GM12878 (cell line): Measurements from ENCODE around the gene PPP1R14D. TPM values are rescaled to one million over a fixed set of nuclear protein-coding genes. Genes with fewer than 3 reads are reported as not detected.

Experiments used
- BACH1 ChIP-seq: fragments of 450-650 bp; IDR thresholded peaks from 2 replicates; pipeline ENCODE4 v1.6.1; 2017; ENCODE audit warnings: mild to moderate bottlenecking, borderline replicate concordance
- BCL11A ChIP-seq: IDR thresholded peaks from 2 replicates; pipeline ENCODE4 v1.6.1; 2011; ENCODE audit warnings: low read depth, low read length
- BHLHE40 ChIP-seq, 2 experiments: fragments of 450-650 bp in 1 of 2; IDR thresholded peaks; 2 replicates each; pipeline ENCODE4 v1.6.1; 2011 to 2017; ENCODE audit warnings: low read depth in 2 of 2, borderline replicate concordance in 1 of 2, improper control_type of control experiment in 1 of 2, low read length in 1 of 2, mild to moderate bottlenecking in 1 of 2
- CEBPB ChIP-seq, 2 experiments: fragments of 150-350 bp in 1 of 2; IDR thresholded peaks; 2 replicates each; pipeline ENCODE4 v1.6.1; 2012 to 2014; ENCODE audit warnings: low read depth in 2 of 2, low read length in 2 of 2, borderline replicate concordance in 1 of 2, inconsistent platforms in 1 of 2
- HDGF ChIP-seq: fragments of 450-650 bp; IDR thresholded peaks from 2 replicates; pipeline ENCODE4 v1.6.1; 2016; ENCODE audit warnings: antibody characterized with exemption
- MXI1 ChIP-seq: fragments of 150-350 bp; IDR thresholded peaks from 2 replicates; pipeline ENCODE4 v1.6.1; 2011; ENCODE audit warnings: low read depth, mild to moderate bottlenecking, inconsistent platforms, low read length, improper control_type of control experiment
- NFXL1 ChIP-seq: fragments of 450-650 bp; IDR thresholded peaks from 2 replicates; pipeline ENCODE4 v1.6.1; 2017; ENCODE audit warnings: antibody characterized with exemption, mild to moderate bottlenecking, borderline replicate concordance
- NFYA ChIP-seq: IDR thresholded peaks from 2 replicates; pipeline ENCODE4 v1.6.1; 2011; ENCODE audit warnings: low read depth, mild to moderate bottlenecking, low read length, improper control_type of control experiment, borderline replicate concordance
- NRF1 ChIP-seq: conservative IDR thresholded peaks from 2 replicates; pipeline ENCODE4 v1.6.1; 2011; ENCODE audit warnings: mild to moderate bottlenecking, low read depth, low read length, improper control_type of control experiment
- RB1 ChIP-seq: fragments of 450-650 bp; formaldehyde crosslinking; IDR thresholded peaks from 2 replicates; pipeline ENCODE4 v1.6.1; 2017; ENCODE audit warnings: mild to moderate bottlenecking, borderline replicate concordance
- RFX5 ChIP-seq: IDR thresholded peaks from 2 replicates; pipeline ENCODE4 v1.6.1; 2011; ENCODE audit warnings: low read depth, low read length, improper control_type of control experiment
- SPI1 ChIP-seq: IDR thresholded peaks from 2 replicates; pipeline ENCODE4 v1.6.1; 2011; ENCODE audit warnings: low read depth, mild to moderate bottlenecking, low read length, moderate library complexity, borderline replicate concordance; ENCODE audit not compliant: insufficient read depth
- ZBED1 ChIP-seq: IDR thresholded peaks from 2 replicates; pipeline ENCODE4 v1.6.1; 2016; ENCODE audit warnings: borderline replicate concordance
- ZNF687 ChIP-seq: fragments of 450-650 bp; IDR thresholded peaks from 2 replicates; pipeline ENCODE4 v1.6.1; 2017; ENCODE audit warnings: mild to moderate bottlenecking, moderate library complexity
- polyA plus RNA-seq, 11 experiments: library from polyadenylated mRNA; depleted of rRNA in 4 of 11; unstranded in 6 of 11; stranded (reverse) in 5 of 11; fragments of >200 nt; fragmentation: Nextera tagmentation in 4 of 11; fragmentation: Illumina TruSeq in 1 of 11; extraction: Ambion mirVana in 4 of 11; extraction: Trizol in 1 of 11; gene quantifications; 1 replicate in 1 of 11; 2 replicates in 10 of 11; pipeline versions ENCODE4 v1.2.1 to v1.2.3, GENCODE V29; 2011 to 2016; ENCODE audit warnings: inconsistent platforms in 2 of 11, missing spikeins in 2 of 11, low read depth in 1 of 11
- total RNA-seq, 4 experiments: library from RNA; depleted of rRNA in 3 of 4; stranded (reverse); fragments of >200 nt in 3 of 4; fragmentation: Illumina TruSeq in 1 of 4; extraction: Trizol in 1 of 4; gene quantifications; 2 replicates each; pipeline versions ENCODE4 v1.2.1 to v1.2.3, GENCODE V29; 2013 to 2021
- TF ChIP-seq, protein P1 (sequence below): fragments of 450-650 bp; IDR thresholded peaks from 2 replicates; pipeline ENCODE4 v1.6.1; 2017; ENCODE audit warnings: mild to moderate bottlenecking
- TF ChIP-seq, protein P2 (sequence below): fragments of 450-650 bp; conservative IDR thresholded peaks from 2 replicates; pipeline ENCODE4 v1.6.1; 2017; ENCODE audit warnings: mild to moderate bottlenecking, moderate library complexity
- TF ChIP-seq, protein P3 (sequence below): fragments of 450-650 bp; IDR thresholded peaks from 2 replicates; pipeline ENCODE4 v1.6.1; 2017; ENCODE audit warnings: antibody characterized with exemption, mild to moderate bottlenecking, moderate library complexity

Gene PPP1R14D
- total and polyA plus RNA-seq, 10 of the 15 experiments (the other 5 are each of a cell fraction or from before 2014, with no cell fraction given), result 0.10 TPM; not detected in 9

DNA sequence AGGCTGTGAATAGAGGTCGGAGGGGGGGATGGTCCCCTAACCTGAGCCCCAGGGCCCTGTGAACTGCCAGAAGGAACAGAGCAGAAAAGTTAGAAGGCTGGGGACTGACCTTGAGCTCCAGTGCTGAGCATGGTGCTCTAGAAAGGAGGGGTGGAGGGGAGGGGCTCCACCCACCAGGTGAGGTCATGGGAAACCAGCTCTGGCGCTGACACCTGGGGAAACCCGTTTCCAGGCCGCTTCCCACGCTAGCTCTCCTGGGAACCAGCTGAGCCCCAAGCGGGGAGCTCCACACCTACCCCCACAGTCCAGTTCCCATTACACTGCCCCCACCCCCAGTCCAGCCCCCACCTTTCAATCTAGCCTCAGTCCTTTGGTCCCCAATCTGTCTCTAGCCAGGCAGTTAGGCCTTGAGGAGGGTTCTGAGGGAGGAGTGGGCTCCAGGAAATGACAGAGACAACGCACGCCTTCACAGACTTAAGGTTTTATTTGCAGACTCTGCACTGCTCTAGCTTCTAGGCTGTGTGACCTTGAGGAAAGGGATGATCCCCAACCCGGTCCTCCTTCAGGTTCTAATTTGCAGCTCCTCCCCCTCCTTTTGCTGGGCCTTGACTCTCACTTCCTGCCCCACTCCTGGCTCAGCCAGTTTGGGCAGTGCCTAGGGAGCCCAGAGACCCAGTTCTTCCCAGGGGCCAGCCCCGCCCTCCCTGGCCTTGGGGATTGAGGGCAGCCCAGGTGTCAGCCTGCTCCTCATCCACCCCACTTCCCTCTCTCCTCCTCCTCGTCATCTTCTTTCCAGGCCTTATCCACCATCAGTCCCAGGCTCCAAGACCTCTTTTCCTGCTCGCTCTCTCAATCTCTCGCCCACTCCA lies 43.5 kb upstream of the PPP1R14D start (continued):
- TF ChIP-seq, protein P1, sequence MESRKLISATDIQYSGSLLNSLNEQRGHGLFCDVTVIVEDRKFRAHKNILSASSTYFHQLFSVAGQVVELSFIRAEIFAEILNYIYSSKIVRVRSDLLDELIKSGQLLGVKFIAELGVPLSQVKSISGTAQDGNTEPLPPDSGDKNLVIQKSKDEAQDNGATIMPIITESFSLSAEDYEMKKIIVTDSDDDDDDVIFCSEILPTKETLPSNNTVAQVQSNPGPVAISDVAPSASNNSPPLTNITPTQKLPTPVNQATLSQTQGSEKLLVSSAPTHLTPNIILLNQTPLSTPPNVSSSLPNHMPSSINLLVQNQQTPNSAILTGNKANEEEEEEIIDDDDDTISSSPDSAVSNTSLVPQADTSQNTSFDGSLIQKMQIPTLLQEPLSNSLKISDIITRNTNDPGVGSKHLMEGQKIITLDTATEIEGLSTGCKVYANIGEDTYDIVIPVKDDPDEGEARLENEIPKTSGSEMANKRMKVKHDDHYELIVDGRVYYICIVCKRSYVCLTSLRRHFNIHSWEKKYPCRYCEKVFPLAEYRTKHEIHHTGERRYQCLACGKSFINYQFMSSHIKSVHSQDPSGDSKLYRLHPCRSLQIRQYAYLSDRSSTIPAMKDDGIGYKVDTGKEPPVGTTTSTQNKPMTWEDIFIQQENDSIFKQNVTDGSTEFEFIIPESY, result no peak
- TF ChIP-seq RB1, result peak; percentile 80; the same call in 1 of the 2 replicates
- peak; percentile 84 for TF ChIP-seq ZNF687
- peak; percentile 89; the same call in 1 of the 2 replicates for TF ChIP-seq BACH1
- TF ChIP-seq MXI1, result peak; percentile 49; the same call in 1 of the 2 replicates
- peak; percentile 95; the same call in 1 of the 2 replicates for TF ChIP-seq HDGF
- TF ChIP-seq NFXL1, result no peak
- peak; percentile 50 for TF ChIP-seq SPI1
- TF ChIP-seq CEBPB (IDR thresholded peaks at IDR 0.05; ENCODE audit: borderline replicate concordance in 1 of 2, low read depth in 2 of 2, low read length in 2 of 2), result no peak
- TF ChIP-seq RFX5, result 0 out of 2 replicates have a peak, but pooled peaks have one; percentile 39
- no peak for TF ChIP-seq NFYA
- TF ChIP-seq, protein P2, sequence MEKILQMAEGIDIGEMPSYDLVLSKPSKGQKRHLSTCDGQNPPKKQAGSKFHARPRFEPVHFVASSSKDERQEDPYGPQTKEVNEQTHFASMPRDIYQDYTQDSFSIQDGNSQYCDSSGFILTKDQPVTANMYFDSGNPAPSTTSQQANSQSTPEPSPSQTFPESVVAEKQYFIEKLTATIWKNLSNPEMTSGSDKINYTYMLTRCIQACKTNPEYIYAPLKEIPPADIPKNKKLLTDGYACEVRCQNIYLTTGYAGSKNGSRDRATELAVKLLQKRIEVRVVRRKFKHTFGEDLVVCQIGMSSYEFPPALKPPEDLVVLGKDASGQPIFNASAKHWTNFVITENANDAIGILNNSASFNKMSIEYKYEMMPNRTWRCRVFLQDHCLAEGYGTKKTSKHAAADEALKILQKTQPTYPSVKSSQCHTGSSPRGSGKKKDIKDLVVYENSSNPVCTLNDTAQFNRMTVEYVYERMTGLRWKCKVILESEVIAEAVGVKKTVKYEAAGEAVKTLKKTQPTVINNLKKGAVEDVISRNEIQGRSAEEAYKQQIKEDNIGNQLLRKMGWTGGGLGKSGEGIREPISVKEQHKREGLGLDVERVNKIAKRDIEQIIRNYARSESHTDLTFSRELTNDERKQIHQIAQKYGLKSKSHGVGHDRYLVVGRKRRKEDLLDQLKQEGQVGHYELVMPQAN, result no peak
- TF ChIP-seq BHLHE40 (IDR thresholded peaks at IDR 0.05; ENCODE audit: borderline replicate concordance in 1 of 2, low read depth in 2 of 2, low read length in 1 of 2), result peak; percentile 6 to 32; a peak in 1 of 4 replicates
- no peak for TF ChIP-seq NRF1
- TF ChIP-seq, protein P3, sequence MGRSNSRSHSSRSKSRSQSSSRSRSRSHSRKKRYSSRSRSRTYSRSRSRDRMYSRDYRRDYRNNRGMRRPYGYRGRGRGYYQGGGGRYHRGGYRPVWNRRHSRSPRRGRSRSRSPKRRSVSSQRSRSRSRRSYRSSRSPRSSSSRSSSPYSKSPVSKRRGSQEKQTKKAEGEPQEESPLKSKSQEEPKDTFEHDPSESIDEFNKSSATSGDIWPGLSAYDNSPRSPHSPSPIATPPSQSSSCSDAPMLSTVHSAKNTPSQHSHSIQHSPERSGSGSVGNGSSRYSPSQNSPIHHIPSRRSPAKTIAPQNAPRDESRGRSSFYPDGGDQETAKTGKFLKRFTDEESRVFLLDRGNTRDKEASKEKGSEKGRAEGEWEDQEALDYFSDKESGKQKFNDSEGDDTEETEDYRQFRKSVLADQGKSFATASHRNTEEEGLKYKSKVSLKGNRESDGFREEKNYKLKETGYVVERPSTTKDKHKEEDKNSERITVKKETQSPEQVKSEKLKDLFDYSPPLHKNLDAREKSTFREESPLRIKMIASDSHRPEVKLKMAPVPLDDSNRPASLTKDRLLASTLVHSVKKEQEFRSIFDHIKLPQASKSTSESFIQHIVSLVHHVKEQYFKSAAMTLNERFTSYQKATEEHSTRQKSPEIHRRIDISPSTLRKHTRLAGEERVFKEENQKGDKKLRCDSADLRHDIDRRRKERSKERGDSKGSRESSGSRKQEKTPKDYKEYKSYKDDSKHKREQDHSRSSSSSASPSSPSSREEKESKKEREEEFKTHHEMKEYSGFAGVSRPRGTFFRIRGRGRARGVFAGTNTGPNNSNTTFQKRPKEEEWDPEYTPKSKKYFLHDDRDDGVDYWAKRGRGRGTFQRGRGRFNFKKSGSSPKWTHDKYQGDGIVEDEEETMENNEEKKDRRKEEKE, result no peak
- TF ChIP-seq ZBED1, result peak; percentile 48; the same call in 1 of the 2 replicates
- peak; percentile 86; the same call in 1 of the 2 replicates for TF ChIP-seq BCL11A
